IMR-90 (cell line): ENCODE results near the gene INHBC. TPM values are rescaled to one million over a fixed set of nuclear protein-coding genes. Genes with fewer than 3 reads are reported as not detected.

Experiments used
- ATAC-seq: fragments of 200-7000 bp; cut with Tn5 transposase; 2 replicates; pipeline ENCODE4 v1.9.1; 2020; ENCODE audit warnings: low read depth, mild to moderate bottlenecking, moderate library complexity
- BruUV-seq: library from RNA; stranded (reverse); fragments of 400-500 nt; replicated peaks from 2 replicates; lab custom pipeline; 2021; lab: Mats Ljungman, UMichigan
- CTCF ChIA-PET: fragments of 300-600 bp; formaldehyde crosslinking; extraction: SDS; loops from one replicate; lab custom pipeline; 2021; ENCODE audit warnings: antibody characterized with exemption; lab: Yijun Ruan, JAX
- POLR2A ChIA-PET: fragments of 300-600 bp; sonication (Branson Sonifier 250); formaldehyde crosslinking; loops from one replicate; lab custom pipeline; 2022; ENCODE audit warnings: antibody characterized with exemption; ENCODE audit not compliant: unreplicated experiment; lab: Charles Lee
- DNase-seq: peaks from one replicate; pipeline ENCODE4 v3.0.0; 2013
- H2AFZ ChIP-seq: replicated peaks from 2 replicates; pipeline ENCODE3; 2013; ENCODE audit warnings: low read length, mild to moderate bottlenecking; ENCODE audit not compliant: poor library complexity
- H2AK5ac ChIP-seq: 2 replicates; pipeline ENCODE4 v1.6.1; 2013; ENCODE audit warnings: low read depth, low read length, inconsistent platforms
- H2AK9ac ChIP-seq: replicated peaks from 2 replicates; pipeline ENCODE3; 2013; ENCODE audit warnings: mild to moderate bottlenecking, low read depth, low read length, moderate library complexity; ENCODE audit not compliant: poor library complexity
- H2BK120ac ChIP-seq: 2 replicates; pipeline ENCODE4 v1.6.1; 2013; ENCODE audit warnings: low read depth, low read length, inconsistent platforms
- H2BK15ac ChIP-seq: 3 replicates; pipeline ENCODE4 v1.6.1; 2013; ENCODE audit warnings: low read depth, low read length, inconsistent platforms
- H2BK20ac ChIP-seq: 2 replicates; pipeline ENCODE4 v1.6.1; 2013; ENCODE audit warnings: low read depth, mild to moderate bottlenecking, inconsistent platforms, low read length, moderate library complexity
- H2BK5ac ChIP-seq: 2 replicates; pipeline ENCODE4 v1.6.1; 2013; ENCODE audit warnings: mild to moderate bottlenecking, low read depth, low read length, inconsistent platforms; ENCODE audit not compliant: poor library complexity, severe bottlenecking
- H3K14ac ChIP-seq: replicated peaks from 2 replicates; pipeline ENCODE4 v1.6.1; 2013; ENCODE audit warnings: low read depth, low read length, inconsistent platforms
- H3K18ac ChIP-seq: 2 replicates; pipeline ENCODE4 v1.6.1; 2013; ENCODE audit warnings: low read depth, low read length, control low read depth
- H3K23ac ChIP-seq: 2 replicates; pipeline ENCODE4 v1.6.1; 2013; ENCODE audit warnings: low read depth, low read length, inconsistent platforms
- H3K27ac ChIP-seq: 2 replicates; pipeline ENCODE4 v1.5.1; 2013; ENCODE audit warnings: mild to moderate bottlenecking, control low read depth, low read length; ENCODE audit not compliant: insufficient read depth
- H3K27me3 ChIP-seq: 2 replicates; pipeline ENCODE4 v1.6.1; 2013; ENCODE audit warnings: low read length; ENCODE audit not compliant: control insufficient read depth, insufficient read depth
- H3K36me3 ChIP-seq: 2 replicates; pipeline ENCODE4 v1.6.1; 2013; ENCODE audit warnings: low read length, mixed read lengths; ENCODE audit not compliant: control insufficient read depth, insufficient read depth
- H3K4ac ChIP-seq: 2 replicates; pipeline ENCODE4 v1.6.1; 2013; ENCODE audit warnings: low read depth, low read length, inconsistent platforms
- H3K4me1 ChIP-seq: 2 replicates; pipeline ENCODE4 v1.6.1; 2013; ENCODE audit warnings: low read length, mixed read lengths; ENCODE audit not compliant: control insufficient read depth, insufficient read depth
- H3K4me2 ChIP-seq: 2 replicates; pipeline ENCODE4 v1.6.1; 2013; ENCODE audit warnings: low read depth, mild to moderate bottlenecking, control low read depth, low read length, moderate library complexity
- H3K4me3 ChIP-seq: 2 replicates; pipeline ENCODE4 v1.5.1; 2013; ENCODE audit warnings: low read depth, mild to moderate bottlenecking, control low read depth, low read length, moderate library complexity; ENCODE audit not compliant: insufficient read depth
- H3K56ac ChIP-seq: 2 replicates; pipeline ENCODE4 v1.6.1; 2013; ENCODE audit warnings: low read length, inconsistent platforms; ENCODE audit not compliant: insufficient read depth; ENCODE audit errors: extremely low read depth
- H3K79me1 ChIP-seq, 2 experiments: 2 replicates each; pipeline ENCODE4 v1.6.1; 2013; ENCODE audit warnings: low read length in 2 of 2, inconsistent platforms in 1 of 2, low read depth in 1 of 2
- H3K9ac ChIP-seq: 2 replicates; pipeline ENCODE4 v1.6.1; 2013; ENCODE audit warnings: low read depth, low read length, control low read depth
- H3K9me1 ChIP-seq: 2 replicates; pipeline ENCODE4 v1.6.1; 2013; ENCODE audit warnings: low read length, inconsistent platforms; ENCODE audit not compliant: insufficient read depth
- H3K9me3 ChIP-seq: 2 replicates; pipeline ENCODE4 v1.6.1; 2013; ENCODE audit warnings: low read length; ENCODE audit not compliant: control insufficient read depth, insufficient read depth
- H4K20me1 ChIP-seq: 2 replicates; pipeline ENCODE4 v1.6.1; 2013; ENCODE audit warnings: low read length, inconsistent platforms; ENCODE audit not compliant: insufficient read depth
- H4K5ac ChIP-seq: 2 replicates; pipeline ENCODE4 v1.6.1; 2013; ENCODE audit warnings: mild to moderate bottlenecking, low read depth, low read length, control low read depth
- H4K8ac ChIP-seq, 2 experiments: 2 replicates each; pipeline ENCODE4 v1.6.1; 2013; ENCODE audit warnings: low read depth in 2 of 2, low read length in 2 of 2, control low read depth in 1 of 2, inconsistent platforms in 1 of 2
- H4K91ac ChIP-seq: 2 replicates; pipeline ENCODE4 v1.6.1; 2013; ENCODE audit warnings: low read depth, low read length, inconsistent platforms; ENCODE audit not compliant: insufficient read depth
- CEBPB ChIP-seq: IDR thresholded peaks from 2 replicates; pipeline ENCODE4 v1.6.1; 2012; ENCODE audit warnings: low read depth, low read length, improper control_type of control experiment
- RAD21 ChIP-seq: IDR thresholded peaks from 2 replicates; pipeline ENCODE4 v1.6.1; 2012; ENCODE audit warnings: low read length, improper control_type of control experiment
- WGBS, 2 experiments: methylation state at CpG; one replicate each; pipeline versions ENCODE4 v1.1.5 to v1.1.7; 2013; ENCODE audit warnings: missing lambda C conversion rate in 2 of 2; ENCODE audit not compliant: insufficient read length in 1 of 2; ENCODE audit errors: extremely low coverage in 2 of 2; 5-methylcytosine and 5-hydroxymethylcytosine counted together
- dilution Hi-C: fragments of 300-500 bp; cut with HindIII; formaldehyde crosslinking; loops from one replicate; pipeline ENCODE4 v1.14.3; 2018; ENCODE audit warnings: low sequenced_read_pairs; ENCODE audit not compliant: unreplicated experiment
- in situ Hi-C: fragments of 300-500 bp; cut with MboI; formaldehyde crosslinking; loops from 3 replicates; pipeline ENCODE4 v1.14.3; 2019; ENCODE audit warnings: low sequenced_read_pairs, inconsistent platforms, mixed read lengths
- intact Hi-C: fragments of 100-400 bp; cut with micrococcal nuclease; formaldehyde crosslinking; loops from 2 replicates; pipeline ENCODE4 v1.10.0; 2022
- polyA plus RNA-seq, 3 experiments: library from polyadenylated mRNA; depleted of rRNA; stranded (reverse); fragments of >200 nt; gene quantifications; 2 replicates each; pipeline ENCODE4 v1.2.3, GENCODE V29; 2012; ENCODE audit warnings: low replicate concordance in 1 of 3
- total RNA-seq: library from RNA; depleted of rRNA; stranded (reverse); fragments of >200 nt; gene quantifications from 2 replicates; pipeline ENCODE4 v1.2.3, GENCODE V29; 2012

The INHBC gene
- total and polyA plus RNA-seq, 2 of the 4 experiments (the other 2 are of a cell fraction): 0.09 TPM; not detected in 1

DNA sequence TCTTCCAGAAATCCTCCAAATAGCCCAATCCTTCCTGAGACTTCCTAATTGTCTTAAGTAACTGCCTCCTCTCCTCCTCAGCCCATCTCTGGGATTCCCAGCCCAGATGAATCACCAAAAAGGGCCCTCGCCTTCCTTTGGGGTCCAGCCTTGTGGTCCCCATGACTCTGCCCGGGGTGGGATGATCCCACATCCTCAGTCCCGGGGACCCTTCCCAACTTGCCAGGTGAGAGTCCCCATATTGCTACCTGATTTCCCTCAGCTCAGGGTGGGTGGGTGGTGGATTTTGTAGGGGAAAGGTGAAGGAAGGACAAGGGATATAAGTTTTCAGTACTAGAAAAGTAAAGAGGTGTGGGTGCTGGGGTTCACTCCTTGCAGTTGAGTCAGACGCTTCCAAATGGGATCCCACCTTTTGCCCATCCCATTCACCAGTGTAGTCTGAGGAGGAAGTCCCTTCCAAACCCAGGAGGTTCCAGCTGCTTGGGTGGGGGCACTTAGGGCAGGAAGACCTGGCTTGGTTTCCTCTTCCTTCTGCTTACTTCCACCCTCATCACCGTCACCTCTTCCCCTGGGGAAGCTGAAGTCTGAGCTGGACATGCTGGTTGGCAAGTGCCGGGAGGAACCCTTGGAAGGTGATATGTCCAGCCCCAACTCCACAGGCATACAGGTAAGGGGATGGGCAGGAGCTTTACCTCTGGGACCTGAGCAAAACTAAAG lies 30.6 kb downstream of the INHBC start:
- Histone ChIP-seq H4K5ac (no peak overlapping the region), H3K4me1 (peaks cover 4% of the 10 kb centered on the region), H3K18ac (no peak overlapping the region), H3K9me3 (no peaks in the 10 kb centered on the region), H3K9me1 (peaks cover 6% of the 10 kb centered on the region; the same call in 1 of the 2 replicates), H4K20me1 (no peaks in the 10 kb centered on the region), H3K27ac (no peak overlapping the region), H3K4ac (no peak overlapping the region), H3K36me3 (no peaks in the 10 kb centered on the region), H2BK120ac (no peak overlapping the region), H3K14ac (no peak overlapping the region), H3K23ac (no peak overlapping the region), H3K27me3 (peaks cover 7% of the 10 kb centered on the region; the same call in 1 of the 2 replicates), H3K4me2 (no peak overlapping the region), H2AFZ (no peak overlapping the region), H4K8ac (no peak overlapping the region), H4K91ac (no peak overlapping the region), H2BK5ac (no peak overlapping the region), H2BK20ac (no peak overlapping the region), H3K9ac (no peak overlapping the region), H2BK15ac (no peak overlapping the region), H2AK5ac (no peak overlapping the region), H3K79me1 (no peaks in the 10 kb centered on the region), H3K56ac (no peak overlapping the region), H3K4me3 (no peak overlapping the region), H2AK9ac (no peak overlapping the region)
- ATAC-seq: no peak
- in situ Hi-C loops: no loop called here
- 85% methylated on average over 3 of the region's 6 CpGs; no CpG with 5 or more reads in 1 of the 2 experiments for WGBS, 2 experiments
- dilution Hi-C loops: no loop called here
- TF ChIP-seq RAD21 (no peak), CEBPB (no peak)
- no TSS peak for BruUV-seq
- POLR2A ChIA-PET: no interaction called here
- DNase-seq: no peak
- CTCF ChIA-PET: no interaction called here
- intact Hi-C loops: no loop called here
